K562 (cell line): ENCODE data around the gene PRSS12. TPM values are rescaled to one million over a fixed set of nuclear protein-coding genes. Genes with fewer than 3 reads are reported as not detected.

Source experiments
- CREB1 ChIP-seq, 2 experiments: sonication (generic) in 1 of 2; formaldehyde crosslinking in 1 of 2; IDR thresholded peaks; 2 replicates each; pipeline versions ENCODE4 v1.6.1 to v1.8.0; 2012 to 2022; ENCODE audit warnings: inconsistent platforms in 1 of 2, mild to moderate bottlenecking in 1 of 2, missing genetic modification reagents in 1 of 2, moderate library complexity in 1 of 2
- ELK3 ChIP-seq: fragments of 450-650 bp; formaldehyde crosslinking; IDR thresholded peaks from 2 replicates; pipeline ENCODE4 v1.4.0; 2020; ENCODE audit warnings: mild to moderate bottlenecking
- GATAD2B ChIP-seq: fragments of 450-650 bp; IDR thresholded peaks from 2 replicates; pipeline ENCODE4 v1.6.1; 2017; ENCODE audit warnings: mild to moderate bottlenecking, borderline replicate concordance
- HOXB6 ChIP-seq: fragments of 250-450 bp; sonication (Bioruptor Pico); IDR thresholded peaks from 2 replicates; pipeline ENCODE4 v1.5.1; 2022; ENCODE audit warnings: mild to moderate bottlenecking, borderline replicate concordance
- MAX ChIP-seq: sonication (generic); formaldehyde crosslinking; IDR thresholded peaks from 2 replicates; pipeline ENCODE4 v1.9.0; 2022; ENCODE audit warnings: mild to moderate bottlenecking, missing genetic modification reagents
- MXD1 ChIP-seq: fragments of 250-450 bp; sonication (Bioruptor Pico); IDR thresholded peaks from 2 replicates; pipeline ENCODE4 v1.8.0; 2021; ENCODE audit warnings: borderline replicate concordance, mild to moderate bottlenecking, moderate library complexity; ENCODE audit not compliant: poor library complexity, severe bottlenecking
- NRF1 ChIP-seq, 2 experiments: fragments of 450-650 bp; IDR thresholded peaks in 1 of 2; conservative IDR thresholded peaks in 1 of 2; 2 replicates each; pipeline ENCODE4 v1.6.1; 2014; ENCODE audit warnings: mild to moderate bottlenecking in 2 of 2
- PRPF4 ChIP-seq: fragments of 200-400 bp; formaldehyde crosslinking; IDR thresholded peaks from one replicate; pipeline ENCODE4 v1.6.1; 2017; ENCODE audit warnings: low read length, low read depth, mild to moderate bottlenecking; ENCODE audit not compliant: insufficient read depth, poor library complexity, severe bottlenecking
- PTRF ChIP-seq: fragments of 450-650 bp; IDR thresholded peaks from 2 replicates; pipeline ENCODE4 v1.6.1; 2016; ENCODE audit warnings: mild to moderate bottlenecking, missing genetic modification characterization, missing compliant biosample characterization
- RNF2 ChIP-seq: sonication (generic); IDR thresholded peaks from 2 replicates; pipeline ENCODE4 v1.6.1; 2016
- STAG1 ChIP-seq: sonication (generic); formaldehyde crosslinking; IDR thresholded peaks from 2 replicates; pipeline ENCODE4 v1.5.0; 2020; ENCODE audit warnings: missing genetic modification reagents, borderline replicate concordance
- THAP12 ChIP-seq: fragments of 250-450 bp; sonication (Bioruptor Pico); IDR thresholded peaks from 2 replicates; pipeline ENCODE4 v1.9.0; 2021; ENCODE audit warnings: mild to moderate bottlenecking, inconsistent platforms
- THRB ChIP-seq: fragments of 450-650 bp; formaldehyde crosslinking; conservative IDR thresholded peaks from 2 replicates; pipeline ENCODE4 v1.4.0; 2022; ENCODE audit warnings: mild to moderate bottlenecking, missing genetic modification characterization
- UBTF ChIP-seq, 2 experiments: IDR thresholded peaks; 2 replicates each; pipeline ENCODE4 v1.6.1; 2012; ENCODE audit warnings: improper control_type of control experiment in 2 of 2, low read depth in 2 of 2, low read length in 2 of 2, borderline replicate concordance in 1 of 2
- USF2 ChIP-seq: sonication (generic); formaldehyde crosslinking; IDR thresholded peaks from 2 replicates; pipeline ENCODE4 v1.5.0; 2020; ENCODE audit warnings: missing genetic modification reagents
- ZNF232 ChIP-seq: sonication (generic); formaldehyde crosslinking; IDR thresholded peaks from 2 replicates; pipeline ENCODE4 v1.8.0; 2022; ENCODE audit warnings: mild to moderate bottlenecking, missing genetic modification reagents
- polyA plus RNA-seq, 8 experiments: library from polyadenylated mRNA; depleted of rRNA in 4 of 8; stranded (reverse) in 5 of 8; unstranded in 3 of 8; fragments of >200 nt; fragmentation: Nextera tagmentation in 2 of 8; fragmentation: Illumina TruSeq in 1 of 8; extraction: Ambion mirVana in 2 of 8; extraction: Trizol in 1 of 8; gene quantifications; 2 replicates each; pipeline versions ENCODE4 v1.2.1 to v1.2.3, GENCODE V29; 2011 to 2014; ENCODE audit warnings: inconsistent platforms in 1 of 8, missing spikeins in 1 of 8
- total RNA-seq, 7 experiments: library from RNA; depleted of rRNA in 6 of 7; stranded (reverse); fragments of >200 nt in 6 of 7; fragmentation: Illumina TruSeq in 2 of 7; extraction: Trizol in 2 of 7; gene quantifications; 2 replicates each; pipeline versions ENCODE4 v1.2.1 to v1.2.3, GENCODE V29; 2011 to 2021; ENCODE audit warnings: low replicate concordance in 1 of 7

PRSS12 gene
- total and polyA plus RNA-seq, 9 of the 15 experiments (the other 6 are each of a cell fraction or from before 2014, with no cell fraction given) = 0.06 to 0.11 (median 0.09) TPM; not detected in 6

- TF ChIP-seq ELK3 (CRISPR knock-in tag) (no peak), NRF1 (conservative IDR thresholded peaks at IDR 0.05 in 1 of 2, IDR thresholded peaks at IDR 0.05 in 1 of 2) (peak; percentile 93 to 94), USF2 (CRISPR knock-in tag) (peak; percentile 60), STAG1 (no peak), ZNF232 (peak; percentile 44; the same call in 1 of the 2 replicates), MAX (CRISPR knock-in tag) (peak; percentile 89), RNF2 (0 out of 2 replicates have a peak, but pooled peaks have one; percentile 62), THRB (CRISPR knock-in tag) (0 out of 2 replicates have a peak, but pooled peaks have one; percentile 86), GATAD2B (no peak; the same call in 1 of the 2 replicates), CREB1 (IDR thresholded peaks at IDR 0.05) (peak; percentile 86), CREB1 (CRISPR knock-in tag; IDR thresholded peaks at IDR 0.05) (peak; percentile 85), PRPF4 (no peak), UBTF (IDR thresholded peaks at IDR 0.05; ENCODE audit: borderline replicate concordance in 1 of 2, low read depth in 2 of 2, low read length in 2 of 2) (no peak), MXD1 (CRISPR knock-in tag) (peak; percentile 73), THAP12 (0 out of 2 replicates have a peak, but pooled peaks have one; percentile 36), HOXB6 (CRISPR knock-in tag) (peak; percentile 66; the same call in 1 of the 2 replicates), PTRF (tag) (no peak)
Observed at GRCh38 chr4:118278473-118279274, 74.1 kb downstream of the PRSS12 start (continued).
